Measurements from ENCODE around the gene CHST12.

The CHST12 gene

GRCh38 chr7:2496375-2496774, 93.0 kb downstream of the CHST12 start:
- TF ChIP-seq CTCF (IDR thresholded peaks at IDR 0.05; ENCODE audit: control insufficient read depth, insufficient read depth, low read depth, low read length, missing control alignments), result no peak
- no peak for DNase-seq (ENCODE audit: low read depth)
- H3K4me3 ChIP-seq (ENCODE audit: control insufficient read depth, low read depth, low read length), result no peak overlapping the region

- TF ChIP-seq CTCF (IDR thresholded peaks at IDR 0.05; ENCODE audit: control insufficient read depth, insufficient read depth, low read depth, low read length, missing control alignments), result no peak
- no peak overlapping the region for H3K4me3 ChIP-seq (ENCODE audit: control insufficient read depth, low read depth, low read length)
- no peak for DNase-seq (ENCODE audit: low read depth)
These were observed 93.7 kb downstream of the CHST12 start for GRCh38 chr7:2497065-2497464.

- DNase-seq (ENCODE audit: low read depth), result no peak
- H3K4me3 ChIP-seq (ENCODE audit: control insufficient read depth, low read depth, low read length), result no peak overlapping the region
- TF ChIP-seq CTCF (IDR thresholded peaks at IDR 0.05; ENCODE audit: control insufficient read depth, insufficient read depth, low read depth, low read length, missing control alignments), result no peak
These were observed 94.3 kb downstream of the CHST12 start for GRCh38 chr7:2497500-2498336.

Data from AG09309 (cell line).